Activated T-cell treated with anti-CD3 and anti-CD28 coated beads for 48 hours (primary cell): ENCODE data around the gene TMED1.

Source experiments
- DNase-seq: peaks from one replicate; pipeline ENCODE4 v3.0.0-alpha.2; 2020; ENCODE audit warnings: low read depth

The TMED1 gene

GRCh38 chr19:10811391-10812111 is 24.5 kb downstream of the TMED1 start:
- no peak for DNase-seq

- no peak for DNase-seq
Observed at GRCh38 chr19:10809651-10810285, 26.2 kb downstream of the TMED1 start.

GRCh38 chr19:10808937-10809649 is 26.9 kb downstream of the TMED1 start:
- DNase-seq = no peak

DNA sequence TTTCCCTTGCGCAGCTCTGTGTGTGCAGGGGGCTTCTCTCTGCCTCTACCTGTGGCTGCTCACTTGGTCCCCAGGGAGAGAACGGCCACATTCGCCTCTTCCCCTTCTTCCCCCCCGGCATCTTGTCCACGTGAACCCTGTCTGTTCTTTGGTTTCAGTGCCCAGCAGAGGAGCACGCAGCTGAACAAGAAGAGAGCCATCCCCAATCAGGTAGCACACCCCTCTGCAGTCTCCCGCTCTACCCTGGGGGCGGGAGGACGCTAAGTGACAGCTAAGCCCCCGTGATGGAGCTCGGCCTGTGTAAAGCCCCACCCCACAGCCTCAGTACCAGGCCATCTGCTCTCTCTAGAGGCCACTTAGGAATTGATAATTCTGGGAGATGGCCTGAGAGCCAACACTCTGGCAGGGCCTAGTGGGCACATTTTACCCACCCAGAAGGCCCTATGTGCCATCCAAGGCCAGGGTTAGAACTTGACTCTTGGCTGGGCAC is 30.2 kb downstream of the TMED1 start:
- DNase-seq = no peak

- DNase-seq = no peak
Observed at GRCh38 chr19:10805065-10805757, 30.8 kb downstream of the TMED1 start.

DNA sequence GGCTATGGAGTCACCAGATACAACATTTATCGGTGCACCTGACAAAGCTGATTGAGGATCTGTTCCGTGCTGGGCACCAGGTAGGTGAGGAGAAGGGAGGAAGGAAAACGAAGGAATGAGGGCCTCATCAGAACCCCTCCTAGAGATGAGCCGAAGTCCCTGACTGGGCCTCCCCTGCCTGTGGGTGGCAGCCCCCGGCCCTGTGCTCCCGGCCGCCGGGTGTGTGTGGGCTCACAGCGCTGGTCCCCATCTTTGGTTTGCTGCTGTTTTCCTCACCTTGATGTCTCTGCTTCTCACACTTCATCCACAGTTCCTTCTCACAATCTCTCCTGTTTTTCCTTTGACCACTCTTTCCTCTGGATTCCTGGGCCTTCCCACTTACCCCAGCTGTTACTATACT is 32.8 kb downstream of the TMED1 start:
- no peak for DNase-seq

GRCh38 chr19:10802479-10802878 is 33.5 kb downstream of the TMED1 start:
- DNase-seq = no peak

DNA sequence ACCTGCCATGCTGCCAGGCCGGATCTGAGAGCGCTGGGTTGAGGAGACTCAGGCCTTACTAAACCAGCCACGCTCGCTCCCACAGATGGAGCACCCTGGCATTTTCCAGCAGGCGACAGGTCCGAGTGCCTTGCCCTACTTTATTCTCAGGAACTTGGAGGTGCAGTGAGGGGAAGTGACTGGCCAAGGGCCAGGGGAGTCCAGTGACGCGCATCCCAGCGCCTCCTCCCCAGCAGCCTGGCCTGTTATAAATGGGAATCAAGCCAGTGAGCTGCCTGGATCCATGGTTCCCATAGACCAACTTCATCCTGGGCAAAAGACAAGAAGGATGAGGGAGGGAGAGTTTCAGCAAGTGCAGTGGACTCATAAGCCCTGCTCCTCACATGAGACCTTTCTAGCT is 35.5 kb downstream of the TMED1 start:
- DNase-seq = no peak

GRCh38 chr19:10797541-10798256 is 38.3 kb downstream of the TMED1 start:
- DNase-seq = peak; percentile 79

DNA sequence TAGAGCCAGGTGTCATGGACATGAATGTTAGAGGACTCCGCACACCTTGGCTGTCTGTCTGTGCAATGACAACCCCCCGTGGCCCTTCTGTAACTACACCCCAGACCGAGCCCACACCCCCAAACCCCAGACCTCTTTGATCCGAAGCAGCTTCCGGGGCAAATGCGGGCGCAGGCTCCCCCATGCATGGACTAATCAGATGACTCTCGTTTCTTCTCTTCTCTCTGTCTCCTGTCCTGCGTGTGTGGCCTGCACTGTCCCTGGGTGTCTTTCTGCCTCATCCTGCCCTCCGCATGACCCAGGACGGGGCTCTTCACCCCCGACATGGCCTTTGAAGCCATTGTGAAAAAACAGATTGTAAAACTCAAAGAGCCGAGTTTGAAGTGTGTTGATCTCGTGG is 38.9 kb downstream of the TMED1 start:
- peak; percentile 12 for DNase-seq

GRCh38 chr19:10796653-10797052 is 39.4 kb downstream of the TMED1 start:
- DNase-seq = no peak

GRCh38 chr19:10789866-10790265 is 46.1 kb downstream of the TMED1 start:
- no peak for DNase-seq

DNA sequence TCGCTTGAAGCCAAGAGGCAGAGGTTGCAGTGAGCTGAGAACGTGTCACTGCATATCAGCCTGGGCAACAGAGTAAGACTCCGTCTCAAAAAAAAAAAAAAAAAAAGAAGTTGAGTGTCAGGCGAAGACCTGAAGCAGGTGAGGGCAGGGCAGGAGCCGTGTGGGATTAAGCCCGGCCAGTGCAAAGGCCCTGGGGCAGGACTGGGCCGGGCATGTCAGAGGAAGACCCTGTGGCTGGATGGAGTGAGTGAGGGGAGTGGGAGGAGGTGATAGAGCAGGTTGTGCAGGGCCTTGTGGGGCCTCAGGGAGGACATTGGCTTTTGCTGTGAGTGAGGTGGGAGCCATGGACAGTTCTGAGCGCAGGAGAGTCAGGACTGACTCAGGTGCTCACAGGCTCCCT is 47.9 kb downstream of the TMED1 start:
- no peak for DNase-seq

GRCh38 chr19:10784257-10784656 is 51.8 kb downstream of the TMED1 start:
- no peak for DNase-seq

DNA sequence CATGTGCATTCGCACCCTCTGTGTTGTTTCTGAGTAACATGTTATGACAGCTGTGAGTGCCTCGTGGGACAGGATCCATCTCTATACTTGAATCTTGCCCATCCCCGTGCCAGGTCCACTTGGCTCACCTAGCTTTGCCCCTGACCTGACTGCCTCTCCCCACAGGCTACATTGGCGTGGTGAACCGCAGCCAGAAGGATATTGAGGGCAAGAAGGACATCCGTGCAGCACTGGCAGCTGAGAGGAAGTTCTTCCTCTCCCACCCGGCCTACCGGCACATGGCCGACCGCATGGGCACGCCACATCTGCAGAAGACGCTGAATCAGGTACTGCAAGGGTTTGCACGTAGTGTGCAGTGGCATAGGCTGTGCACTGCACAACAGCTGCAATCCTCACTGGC is 53.2 kb downstream of the TMED1 start:
- DNase-seq = no peak
